ENCODE results near the gene HLA-DMB. TPM values are rescaled to one million over a fixed set of nuclear protein-coding genes. Genes with fewer than 3 reads are reported as not detected.

Gene HLA-DMB
- total and polyA plus RNA-seq, 10 of the 15 experiments (the other 5 are each of a cell fraction or from before 2014, with no cell fraction given): 114 to 173 (median 150) TPM

DNA sequence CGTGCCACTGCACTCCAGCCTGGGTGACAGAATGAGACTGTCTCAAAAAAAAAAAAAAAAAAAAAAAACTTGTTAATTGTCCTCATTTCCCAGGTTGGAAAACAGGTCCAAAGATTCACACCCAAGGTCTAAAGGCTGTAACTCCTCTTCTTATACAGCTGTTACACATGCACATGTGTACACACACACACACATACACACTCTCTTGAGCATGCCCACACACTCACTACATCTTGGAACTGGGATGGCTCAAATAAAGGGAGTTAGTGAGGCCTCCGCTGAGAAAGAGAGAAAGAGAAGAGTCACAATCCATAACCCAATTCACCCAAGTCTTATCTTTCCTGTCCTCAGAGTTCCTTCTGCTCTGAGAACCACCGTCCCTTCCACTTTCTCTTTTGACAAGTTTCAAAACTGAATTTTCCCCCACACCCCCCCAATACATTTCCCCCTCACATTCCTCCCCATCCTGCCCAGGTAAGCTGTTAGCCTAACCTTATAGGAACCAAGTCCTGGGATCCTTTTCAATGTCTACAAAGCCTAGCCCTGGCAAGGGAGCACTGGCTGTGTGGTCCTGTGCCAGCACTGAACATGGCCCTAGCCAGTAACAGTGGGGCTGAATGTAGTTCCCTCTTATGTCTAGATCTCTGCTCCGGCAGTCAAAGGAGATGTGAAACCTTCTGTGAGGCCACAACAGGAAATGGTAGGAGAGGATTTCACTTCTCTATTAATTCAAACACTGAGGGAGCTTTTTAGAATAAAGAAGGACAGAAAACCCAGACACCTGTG, 3.2 kb upstream of the HLA-DMB start (continued):
- TF ChIP-seq ZNF592 (IDR thresholded peaks at IDR 0.05) (no peak), ATF3 (IDR thresholded peaks at IDR 0.05; ENCODE audit: borderline replicate concordance, extremely low read depth, low read depth, low read length) (no peak), CHD2 (IDR thresholded peaks at IDR 0.05; ENCODE audit: borderline replicate concordance, low read depth, low read length) (peak; percentile 72; the same call in 1 of the 2 replicates), RAD51 (IDR thresholded peaks at IDR 0.05) (no peak), ZBTB11 (CRISPR knock-in tag; IDR thresholded peaks at IDR 0.05) (no peak), CUX1 (IDR thresholded peaks at IDR 0.05; ENCODE audit: insufficient replicate concordance, low read depth, low read length) (peak; percentile 40), MEF2A (IDR thresholded peaks at IDR 0.05; ENCODE audit: insufficient read depth, low read depth, low read length) (peak; percentile 71; the same call in 1 of the 2 replicates), ASH2L (IDR thresholded peaks at IDR 0.05; ENCODE audit: borderline replicate concordance, low read depth) (no peak)
- TF ChIP-seq, protein P1, sequence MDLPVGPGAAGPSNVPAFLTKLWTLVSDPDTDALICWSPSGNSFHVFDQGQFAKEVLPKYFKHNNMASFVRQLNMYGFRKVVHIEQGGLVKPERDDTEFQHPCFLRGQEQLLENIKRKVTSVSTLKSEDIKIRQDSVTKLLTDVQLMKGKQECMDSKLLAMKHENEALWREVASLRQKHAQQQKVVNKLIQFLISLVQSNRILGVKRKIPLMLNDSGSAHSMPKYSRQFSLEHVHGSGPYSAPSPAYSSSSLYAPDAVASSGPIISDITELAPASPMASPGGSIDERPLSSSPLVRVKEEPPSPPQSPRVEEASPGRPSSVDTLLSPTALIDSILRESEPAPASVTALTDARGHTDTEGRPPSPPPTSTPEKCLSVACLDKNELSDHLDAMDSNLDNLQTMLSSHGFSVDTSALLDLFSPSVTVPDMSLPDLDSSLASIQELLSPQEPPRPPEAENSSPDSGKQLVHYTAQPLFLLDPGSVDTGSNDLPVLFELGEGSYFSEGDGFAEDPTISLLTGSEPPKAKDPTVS (IDR thresholded peaks at IDR 0.05; ENCODE audit: low read depth, low read length): no peak
- TF ChIP-seq, protein P2, sequence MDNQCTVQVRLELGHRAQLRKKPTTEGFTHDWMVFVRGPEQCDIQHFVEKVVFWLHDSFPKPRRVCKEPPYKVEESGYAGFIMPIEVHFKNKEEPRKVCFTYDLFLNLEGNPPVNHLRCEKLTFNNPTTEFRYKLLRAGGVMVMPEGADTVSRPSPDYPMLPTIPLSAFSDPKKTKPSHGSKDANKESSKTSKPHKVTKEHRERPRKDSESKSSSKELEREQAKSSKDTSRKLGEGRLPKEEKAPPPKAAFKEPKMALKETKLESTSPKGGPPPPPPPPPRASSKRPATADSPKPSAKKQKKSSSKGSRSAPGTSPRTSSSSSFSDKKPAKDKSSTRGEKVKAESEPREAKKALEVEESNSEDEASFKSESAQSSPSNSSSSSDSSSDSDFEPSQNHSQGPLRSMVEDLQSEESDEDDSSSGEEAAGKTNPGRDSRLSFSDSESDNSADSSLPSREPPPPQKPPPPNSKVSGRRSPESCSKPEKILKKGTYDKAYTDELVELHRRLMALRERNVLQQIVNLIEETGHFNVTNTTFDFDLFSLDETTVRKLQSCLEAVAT (IDR thresholded peaks at IDR 0.05): peak; percentile 58

Measured in GM12878 (cell line).